Suprapubic skin (tissue), 3 donors: ENCODE measurements around the gene KIR2DL3.

Source experiments
- CTCF ChIP-seq, 2 donors: fragments of 200-600 bp in 1 of 2; fragments of 450-650 bp in 1 of 2; sonication (generic) in 1 of 2; IDR thresholded peaks; one replicate each; pipeline ENCODE4 v1.5.1; 2016 to 2019; ENCODE audit warnings: antibody characterized with exemption in 2 of 2, mild to moderate bottlenecking in 1 of 2, moderate library complexity in 1 of 2
- EP300 ChIP-seq: sonication (generic); formaldehyde crosslinking; IDR thresholded peaks from one replicate; pipeline ENCODE4 v1.6.1; 2017; ENCODE audit warnings: antibody characterized with exemption

GRCh38 chr19:54729416-54730188, 8.7 kb upstream of the KIR2DL3 start:
- TF ChIP-seq EP300 (no peak), CTCF (IDR thresholded peaks at IDR 0.05) (no peak)
